K562 (cell line): ENCODE measurements around the gene SAPCD1. TPM values are rescaled to one million over a fixed set of nuclear protein-coding genes. Genes with fewer than 3 reads are reported as not detected.

Experiments
- BCL6 ChIP-seq: fragments of 250-450 bp; sonication (Bioruptor Pico); IDR thresholded peaks from 2 replicates; pipeline ENCODE4 v1.4.0; 2020
- BDP1 ChIP-seq: IDR thresholded peaks from 3 replicates; pipeline ENCODE4 v1.6.1; 2011; ENCODE audit not compliant: insufficient read length, insufficient read depth
- HDAC1 ChIP-seq, 2 experiments: fragments of 450-650 bp; IDR thresholded peaks; 2 replicates each; pipeline ENCODE4 v1.6.1; 2016 to 2017; ENCODE audit warnings: inconsistent platforms in 1 of 2, mild to moderate bottlenecking in 1 of 2, moderate library complexity in 1 of 2
- MAZ ChIP-seq, 2 experiments: fragments of 450-650 bp in 1 of 2; sonication (generic) in 1 of 2; formaldehyde crosslinking; IDR thresholded peaks in 1 of 2; conservative IDR thresholded peaks in 1 of 2; 2 replicates each; pipeline versions ENCODE4 v1.4.0 to v1.5.0; 2020; ENCODE audit warnings: mild to moderate bottlenecking in 1 of 2, missing genetic modification reagents in 1 of 2
- MBD2 ChIP-seq: sonication (generic); IDR thresholded peaks from 2 replicates; pipeline ENCODE4 v1.6.1; 2016; ENCODE audit warnings: low read depth, borderline replicate concordance
- MEF2A ChIP-seq: IDR thresholded peaks from 2 replicates; pipeline ENCODE4 v1.6.1; 2011; ENCODE audit warnings: low read depth, mild to moderate bottlenecking, low read length, moderate library complexity; ENCODE audit not compliant: control insufficient read depth
- MEIS2 ChIP-seq: fragments of 450-650 bp; IDR thresholded peaks from 2 replicates; pipeline ENCODE4 v1.6.1; 2014; ENCODE audit warnings: mild to moderate bottlenecking; ENCODE audit not compliant: partially characterized antibody
- NCOA2 ChIP-seq, 2 experiments: fragments of 450-650 bp; IDR thresholded peaks; 2 replicates each; pipeline ENCODE4 v1.6.1; 2018; ENCODE audit warnings: mild to moderate bottlenecking in 2 of 2, moderate library complexity in 1 of 2; ENCODE audit not compliant: partially characterized antibody in 2 of 2
- NFATC3 ChIP-seq: fragments of 450-650 bp; IDR thresholded peaks from 2 replicates; pipeline ENCODE4 v1.6.1; 2017; ENCODE audit warnings: mild to moderate bottlenecking
- NFXL1 ChIP-seq: fragments of 450-650 bp; formaldehyde crosslinking; IDR thresholded peaks from 2 replicates; pipeline ENCODE4 v1.4.0; 2021; ENCODE audit warnings: mild to moderate bottlenecking
- NUFIP1 ChIP-seq: fragments of 450-650 bp; IDR thresholded peaks from 2 replicates; pipeline ENCODE4 v1.6.1; 2018; ENCODE audit not compliant: partially characterized antibody
- RBM17 ChIP-seq: fragments of 200-400 bp; formaldehyde crosslinking; IDR thresholded peaks from 2 replicates; pipeline ENCODE4 v1.6.1; 2017; ENCODE audit warnings: low read depth, mild to moderate bottlenecking, low read length, borderline replicate concordance
- SMAD4 ChIP-seq: fragments of 250-450 bp; sonication (Bioruptor Pico); conservative IDR thresholded peaks from 2 replicates; pipeline ENCODE4 v1.8.0; 2021; ENCODE audit warnings: inconsistent platforms, mild to moderate bottlenecking, moderate library complexity
- TARDBP ChIP-seq: fragments of 450-650 bp; IDR thresholded peaks from 2 replicates; pipeline ENCODE4 v1.6.1; 2016
- TEAD4 ChIP-seq, 2 experiments: sonication (generic) in 1 of 2; formaldehyde crosslinking in 1 of 2; IDR thresholded peaks; 2 replicates each; pipeline versions ENCODE4 v1.6.1 to v1.8.0; 2012 to 2022; ENCODE audit warnings: borderline replicate concordance in 1 of 2, inconsistent platforms in 1 of 2, low read length in 1 of 2, mild to moderate bottlenecking in 1 of 2, missing genetic modification reagents in 1 of 2
- ZBED1 ChIP-seq: IDR thresholded peaks from 2 replicates; pipeline ENCODE4 v1.6.1; 2014
- ZEB2 ChIP-seq: fragments of 450-650 bp; IDR thresholded peaks from 2 replicates; pipeline ENCODE4 v1.6.1; 2016
- ZNF232 ChIP-seq: sonication (generic); formaldehyde crosslinking; IDR thresholded peaks from 2 replicates; pipeline ENCODE4 v1.8.0; 2022; ENCODE audit warnings: mild to moderate bottlenecking, missing genetic modification reagents
- ZNF408 ChIP-seq: fragments of 250-450 bp; sonication (Bioruptor Pico); IDR thresholded peaks from 2 replicates; pipeline ENCODE4 v1.4.0; 2020; ENCODE audit warnings: low read depth, mild to moderate bottlenecking, moderate library complexity
- ZNF551 ChIP-seq: fragments of 250-450 bp; sonication (Bioruptor Pico); IDR thresholded peaks from 2 replicates; pipeline ENCODE4 v1.5.0; 2021; ENCODE audit warnings: mild to moderate bottlenecking, moderate library complexity
- polyA plus RNA-seq, 8 experiments: library from polyadenylated mRNA; depleted of rRNA in 4 of 8; stranded (reverse) in 5 of 8; unstranded in 3 of 8; fragments of >200 nt; fragmentation: Nextera tagmentation in 2 of 8; fragmentation: Illumina TruSeq in 1 of 8; extraction: Ambion mirVana in 2 of 8; extraction: Trizol in 1 of 8; gene quantifications; 2 replicates each; pipeline versions ENCODE4 v1.2.1 to v1.2.3, GENCODE V29; 2011 to 2014; ENCODE audit warnings: inconsistent platforms in 1 of 8, missing spikeins in 1 of 8
- total RNA-seq, 7 experiments: library from RNA; depleted of rRNA in 6 of 7; stranded (reverse); fragments of >200 nt in 6 of 7; fragmentation: Illumina TruSeq in 2 of 7; extraction: Trizol in 2 of 7; gene quantifications; 2 replicates each; pipeline versions ENCODE4 v1.2.1 to v1.2.3, GENCODE V29; 2011 to 2021; ENCODE audit warnings: low replicate concordance in 1 of 7
- TF ChIP-seq, protein P1 (sequence below): fragments of 450-650 bp; IDR thresholded peaks from 2 replicates; pipeline ENCODE4 v1.6.1; 2016; ENCODE audit warnings: borderline replicate concordance
- TF ChIP-seq, protein P2 (sequence below): fragments of 250-450 bp; sonication (Bioruptor Pico); IDR thresholded peaks from 2 replicates; pipeline ENCODE4 v1.5.0; 2021; ENCODE audit warnings: mild to moderate bottlenecking, borderline replicate concordance
- TF ChIP-seq, protein P3 (sequence below), 2 experiments: fragments of 250-450 bp in 1 of 2; fragments of 450-650 bp in 1 of 2; sonication (Bioruptor Pico) in 1 of 2; IDR thresholded peaks; 2 replicates each; pipeline versions ENCODE4 v1.6.1 to v1.8.0; 2016 to 2021; ENCODE audit warnings: mild to moderate bottlenecking in 2 of 2, moderate library complexity in 2 of 2, missing compliant biosample characterization in 1 of 2, missing genetic modification characterization in 1 of 2

SAPCD1 gene
- total and polyA plus RNA-seq, 9 of the 15 experiments (the other 6 are each of a cell fraction or from before 2014, with no cell fraction given): 2.6 to 30.2 (median 7.4) TPM

DNA sequence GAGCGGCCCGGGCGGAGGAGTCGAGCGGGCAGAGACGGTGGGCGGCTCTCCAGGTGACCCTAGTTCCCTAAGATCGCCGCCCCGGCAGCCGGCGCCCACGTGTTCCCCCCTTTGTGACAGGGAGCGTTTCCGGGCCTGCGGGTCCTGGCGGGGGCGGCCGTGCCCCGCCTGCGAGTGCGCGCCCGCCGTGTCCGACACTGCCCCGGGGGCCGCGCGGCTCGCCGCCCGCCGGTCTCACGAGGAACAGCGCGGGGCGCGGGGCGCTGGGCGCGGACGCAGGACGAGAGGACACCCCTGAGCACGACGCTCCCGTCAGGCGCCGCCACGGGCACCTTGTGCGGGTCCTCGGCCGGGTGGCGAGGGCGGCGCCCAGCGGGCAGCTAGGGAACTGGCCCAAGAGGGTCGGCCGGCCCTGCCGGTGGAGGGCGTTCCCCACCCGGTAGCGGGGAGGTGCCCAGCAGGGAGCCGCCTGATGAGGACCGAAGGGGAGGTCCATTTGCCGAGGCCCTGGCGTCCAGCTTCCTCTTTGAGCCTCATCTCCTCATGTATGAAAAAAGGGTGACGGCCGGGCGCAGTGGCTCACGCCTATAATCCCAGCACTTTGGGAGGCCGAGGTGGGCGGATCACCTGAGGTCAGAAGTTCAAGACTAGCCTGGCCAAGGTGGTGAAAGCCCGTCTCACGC is 33.3 kb downstream of the SAPCD1 start, which contains the start of gene VARS1 (continued):
- TF ChIP-seq ZBED1: peak; percentile 25; the same call in 1 of the 2 replicates
- TF ChIP-seq MAZ (CRISPR knock-in tag; conservative IDR thresholded peaks at IDR 0.05 in 1 of 2, IDR thresholded peaks at IDR 0.05 in 1 of 2): peak; percentile 95 to 99
- peak; percentile 29; the same call in 1 of the 2 replicates for TF ChIP-seq MEF2A
- TF ChIP-seq ZNF408 (CRISPR knock-in tag): no peak
- no peak for TF ChIP-seq NFATC3
- no peak for TF ChIP-seq ZNF551 (CRISPR knock-in tag)
- TF ChIP-seq TARDBP: peak; percentile 95
- no peak for TF ChIP-seq BCL6 (CRISPR knock-in tag)
- TF ChIP-seq NCOA2 (IDR thresholded peaks at IDR 0.05; ENCODE audit: partially characterized antibody in 2 of 2): peak in 1 of 2 experiments; percentile 96
- peak; percentile 38 for TF ChIP-seq TEAD4 (IDR thresholded peaks at IDR 0.05; ENCODE audit: low read length)
- no peak for TF ChIP-seq TEAD4 (CRISPR knock-in tag; IDR thresholded peaks at IDR 0.05; ENCODE audit: borderline replicate concordance)
- TF ChIP-seq ZNF232 (CRISPR knock-in tag): 0 out of 2 replicates have a peak, but pooled peaks have one; percentile 7
- TF ChIP-seq, protein P1, sequence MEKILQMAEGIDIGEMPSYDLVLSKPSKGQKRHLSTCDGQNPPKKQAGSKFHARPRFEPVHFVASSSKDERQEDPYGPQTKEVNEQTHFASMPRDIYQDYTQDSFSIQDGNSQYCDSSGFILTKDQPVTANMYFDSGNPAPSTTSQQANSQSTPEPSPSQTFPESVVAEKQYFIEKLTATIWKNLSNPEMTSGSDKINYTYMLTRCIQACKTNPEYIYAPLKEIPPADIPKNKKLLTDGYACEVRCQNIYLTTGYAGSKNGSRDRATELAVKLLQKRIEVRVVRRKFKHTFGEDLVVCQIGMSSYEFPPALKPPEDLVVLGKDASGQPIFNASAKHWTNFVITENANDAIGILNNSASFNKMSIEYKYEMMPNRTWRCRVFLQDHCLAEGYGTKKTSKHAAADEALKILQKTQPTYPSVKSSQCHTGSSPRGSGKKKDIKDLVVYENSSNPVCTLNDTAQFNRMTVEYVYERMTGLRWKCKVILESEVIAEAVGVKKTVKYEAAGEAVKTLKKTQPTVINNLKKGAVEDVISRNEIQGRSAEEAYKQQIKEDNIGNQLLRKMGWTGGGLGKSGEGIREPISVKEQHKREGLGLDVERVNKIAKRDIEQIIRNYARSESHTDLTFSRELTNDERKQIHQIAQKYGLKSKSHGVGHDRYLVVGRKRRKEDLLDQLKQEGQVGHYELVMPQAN: peak; percentile 100; the same call in 1 of the 2 replicates
- no peak for TF ChIP-seq RBM17
- peak; percentile 75 for TF ChIP-seq MEIS2
- TF ChIP-seq ZEB2: peak; percentile 93
- TF ChIP-seq, protein P2, sequence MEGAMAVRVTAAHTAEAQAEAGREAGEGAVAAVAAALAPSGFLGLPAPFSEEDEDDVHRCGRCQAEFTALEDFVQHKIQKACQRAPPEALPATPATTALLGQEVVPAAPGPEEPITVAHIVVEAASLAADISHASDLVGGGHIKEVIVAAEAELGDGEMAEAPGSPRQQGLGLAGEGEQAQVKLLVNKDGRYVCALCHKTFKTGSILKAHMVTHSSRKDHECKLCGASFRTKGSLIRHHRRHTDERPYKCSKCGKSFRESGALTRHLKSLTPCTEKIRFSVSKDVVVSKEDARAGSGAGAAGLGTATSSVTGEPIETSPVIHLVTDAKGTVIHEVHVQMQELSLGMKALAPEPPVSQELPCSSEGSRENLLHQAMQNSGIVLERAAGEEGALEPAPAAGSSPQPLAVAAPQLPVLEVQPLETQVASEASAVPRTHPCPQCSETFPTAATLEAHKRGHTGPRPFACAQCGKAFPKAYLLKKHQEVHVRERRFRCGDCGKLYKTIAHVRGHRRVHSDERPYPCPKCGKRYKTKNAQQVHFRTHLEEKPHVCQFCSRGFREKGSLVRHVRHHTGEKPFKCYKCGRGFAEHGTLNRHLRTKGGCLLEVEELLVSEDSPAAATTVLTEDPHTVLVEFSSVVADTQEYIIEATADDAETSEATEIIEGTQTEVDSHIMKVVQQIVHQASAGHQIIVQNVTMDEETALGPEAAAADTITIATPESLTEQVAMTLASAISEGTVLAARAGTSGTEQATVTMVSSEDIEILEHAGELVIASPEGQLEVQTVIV (CRISPR knock-in tag): no peak; the same call in 1 of the 2 replicates
- TF ChIP-seq, protein P3, sequence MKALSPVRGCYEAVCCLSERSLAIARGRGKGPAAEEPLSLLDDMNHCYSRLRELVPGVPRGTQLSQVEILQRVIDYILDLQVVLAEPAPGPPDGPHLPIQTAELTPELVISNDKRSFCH (CRISPR knock-in tag; IDR thresholded peaks at IDR 0.05): no peak
- TF ChIP-seq, protein P3 (tag; IDR thresholded peaks at IDR 0.05): peak; percentile 98
- TF ChIP-seq SMAD4 (CRISPR knock-in tag): peak; percentile 93
- no peak for TF ChIP-seq NFXL1 (CRISPR knock-in tag)
- TF ChIP-seq BDP1: no peak
- TF ChIP-seq MBD2: peak; percentile 53; the same call in 1 of the 2 replicates
- TF ChIP-seq NUFIP1: no peak
- TF ChIP-seq HDAC1 (IDR thresholded peaks at IDR 0.05): peak; percentile 98 to 100; a peak in 3 of 4 replicates
